Measurements from ENCODE around the gene TCF23. TPM values are rescaled to one million over a fixed set of nuclear protein-coding genes. Genes with fewer than 3 reads are reported as not detected.
"Not testable (repeated sequence)": the region's sequence is repeated elsewhere in the genome, so short reads cannot be mapped to it uniquely, and the experiment has no call there.

Gene TCF23
- total and polyA plus RNA-seq, 2 of the 8 experiments (the other 6 are each of a cell fraction or from before 2014, with no cell fraction given), result 0.02 TPM; not detected in 1

GRCh38 chr2:27175781-27176180 is 27.0 kb downstream of the TCF23 start:
- not testable (repeated sequence) for H3K27me3 ChIP-seq (replicated peaks in 1 of 4; ENCODE audit: control insufficient read depth in 3 of 4, extremely low read depth in 1 of 4, insufficient read depth in 3 of 4, low read length in 3 of 4); H3K4ac ChIP-seq (replicated peaks; ENCODE audit: insufficient read length, low read depth, low read length); H3K4me3 ChIP-seq (ENCODE audit: extremely low read depth in 1 of 4, insufficient read depth in 2 of 4, low read depth in 3 of 4, low read length in 4 of 4); H4K5ac ChIP-seq (ENCODE audit: insufficient read length, low read depth, low read length); H3K14ac ChIP-seq (ENCODE audit: insufficient read length); H3K4me2 ChIP-seq (ENCODE audit: insufficient read depth in 1 of 2, low read depth in 2 of 2, low read length in 2 of 2); H3K9ac ChIP-seq (replicated peaks in 1 of 4; ENCODE audit: extremely low read depth in 1 of 4, low read depth in 3 of 4, low read length in 3 of 4); H3K36me3 ChIP-seq (ENCODE audit: control insufficient read depth in 2 of 4, insufficient read depth in 4 of 4, low read length in 3 of 4); FAIRE-seq; H3K4me1 ChIP-seq (replicated peaks in 1 of 4; ENCODE audit: control insufficient read depth in 3 of 4, insufficient read depth in 4 of 4, low read length in 3 of 4); H4K91ac ChIP-seq (replicated peaks; ENCODE audit: insufficient read length, low read length); H2AK5ac ChIP-seq (ENCODE audit: low read depth, low read length); H2BK15ac ChIP-seq (ENCODE audit: low read length); H3K9me3 ChIP-seq (ENCODE audit: insufficient read depth in 2 of 2, low read depth in 1 of 2, low read length in 1 of 2); H4K8ac ChIP-seq (ENCODE audit: extremely low read depth, insufficient read depth, low read length); H3K23me2 ChIP-seq (ENCODE audit: low read depth, low read length); H3K27ac ChIP-seq (ENCODE audit: low read depth, low read length); H4K20me1 ChIP-seq (replicated peaks in 1 of 2; ENCODE audit: control insufficient read depth in 1 of 2, insufficient read depth in 2 of 2, low read length in 2 of 2); H3K79me2 ChIP-seq (ENCODE audit: control insufficient read depth in 1 of 2, insufficient read depth in 2 of 2, low read length in 2 of 2); DNase-seq (ENCODE audit: low read depth in 1 of 2, low spot score in 2 of 2); H3K18ac ChIP-seq (ENCODE audit: extremely low read depth, low read length); H2BK12ac ChIP-seq (ENCODE audit: low read depth, low read length); H2BK20ac ChIP-seq (ENCODE audit: low read length); H2BK5ac ChIP-seq (ENCODE audit: low read depth, low read length); H3K23ac ChIP-seq (ENCODE audit: insufficient read length); H3K56ac ChIP-seq (replicated peaks; ENCODE audit: insufficient read length, low read depth, low read length); H2AFZ ChIP-seq (ENCODE audit: low read length); H3K79me1 ChIP-seq (ENCODE audit: low read depth, low read length); H2BK120ac ChIP-seq (replicated peaks; ENCODE audit: low read depth, low read length)
- ChIA-PET CTCF (ENCODE audit: partially characterized antibody) (interaction anchor here (0.9 to 5.0 kb wide), 9 partner anchors 9 to 104 kb away, joined by 3 to 26 read pairs (median 5); partner anchors contain the start of genes ABHD1 and PREB), POLR2A (ENCODE audit: partially characterized antibody) (interaction anchor here (1.6 to 1.8 kb wide), 2 partner anchors 9 to 36 kb away, joined by 4 to 6 read pairs; partner anchors contain the start of genes ATRAID and SLC5A6)
- 90% methylated on average over 4 of the region's 4 CpGs; no CpG with 5 or more reads in 1 of the 2 experiments for WGBS, 2 experiments (ENCODE audit: extremely low coverage in 1 of 2, insufficient coverage in 1 of 2, insufficient read length in 1 of 2, insufficient replicate concordance in 2 of 2, low coverage in 1 of 2, low lambda C conversion rate in 2 of 2, missing lambda C conversion rate in 1 of 2)
